Neuronal stem cell (in vitro differentiated cells): ENCODE measurements around the gene CD248.

ENCODE experiments used
- DNase-seq: peaks from one replicate; pipeline ENCODE4 v3.0.0-alpha.2; 2013; ENCODE audit warnings: low spot score
- H2AFZ ChIP-seq: one replicate; pipeline ENCODE4 v1.6.1; 2013; ENCODE audit warnings: mild to moderate bottlenecking, low read length, inconsistent platforms
- H2AK5ac ChIP-seq: 2 replicates; pipeline ENCODE4 v1.6.1; 2013; ENCODE audit warnings: low read depth, mild to moderate bottlenecking, inconsistent platforms, low read length, moderate library complexity, mixed read lengths
- H2BK120ac ChIP-seq: 2 replicates; pipeline ENCODE4 v1.6.1; 2013; ENCODE audit warnings: low read depth, mild to moderate bottlenecking, inconsistent platforms, low read length, moderate library complexity, mixed read lengths
- H2BK12ac ChIP-seq: one replicate; pipeline ENCODE4 v1.6.1; 2013; ENCODE audit warnings: low read length, inconsistent platforms
- H2BK15ac ChIP-seq: 2 replicates; pipeline ENCODE4 v1.6.1; 2013; ENCODE audit warnings: mild to moderate bottlenecking, low read length, inconsistent platforms, mixed read lengths
- H2BK5ac ChIP-seq: one replicate; pipeline ENCODE4 v1.6.1; 2013; ENCODE audit warnings: inconsistent platforms, mild to moderate bottlenecking, low read length, moderate library complexity
- H3K14ac ChIP-seq: one replicate; pipeline ENCODE4 v1.6.1; 2013; ENCODE audit warnings: low read length, inconsistent platforms
- H3K18ac ChIP-seq: 2 replicates; pipeline ENCODE4 v1.6.1; 2013; ENCODE audit warnings: low read length, inconsistent platforms
- H3K23ac ChIP-seq: 2 replicates; pipeline ENCODE4 v1.6.1; 2013; ENCODE audit warnings: low read depth, mild to moderate bottlenecking, mixed read lengths, low read length, inconsistent platforms; ENCODE audit not compliant: poor library complexity
- H3K27ac ChIP-seq: replicated peaks from 3 replicates; pipeline ENCODE4 v1.5.1; 2013; ENCODE audit warnings: low read length, inconsistent platforms
- H3K27me3 ChIP-seq, 3 experiments: 2 replicates each; pipeline ENCODE4 v1.6.1; 2013; ENCODE audit warnings: low read length in 3 of 3, mild to moderate bottlenecking in 2 of 3, inconsistent platforms in 1 of 3, low read depth in 1 of 3, mixed read lengths in 1 of 3, moderate library complexity in 1 of 3; ENCODE audit not compliant: control insufficient read depth in 3 of 3, insufficient read depth in 3 of 3
- H3K36me3 ChIP-seq, 2 donors: replicated peaks in 1 of 2; 2 replicates each; pipeline ENCODE4 v1.6.1; 2013; ENCODE audit warnings: low read length in 2 of 2; ENCODE audit not compliant: control insufficient read depth in 2 of 2, insufficient read depth in 2 of 2
- H3K4ac ChIP-seq: 2 replicates; pipeline ENCODE4 v1.6.1; 2013; ENCODE audit warnings: inconsistent platforms, mild to moderate bottlenecking, low read length, moderate library complexity
- H3K4me1 ChIP-seq, 2 donors: 1 replicate in 1 of 2; 2 replicates in 1 of 2; pipeline ENCODE4 v1.6.1; 2013; ENCODE audit warnings: low read length in 2 of 2, low read depth in 1 of 2; ENCODE audit not compliant: control insufficient read depth in 2 of 2, insufficient read depth in 1 of 2
- H3K4me2 ChIP-seq: one replicate; pipeline ENCODE4 v1.6.1; 2013; ENCODE audit warnings: mild to moderate bottlenecking, low read length, inconsistent platforms; ENCODE audit not compliant: insufficient read depth, poor library complexity, severe bottlenecking
- H3K4me3 ChIP-seq, 2 donors: 2 replicates each; pipeline ENCODE4 v1.5.1; 2013; ENCODE audit warnings: low read length in 2 of 2, mild to moderate bottlenecking in 2 of 2, inconsistent platforms in 1 of 2, moderate library complexity in 1 of 2
- H3K79me1 ChIP-seq: one replicate; pipeline ENCODE4 v1.6.1; 2013; ENCODE audit warnings: low read depth, mild to moderate bottlenecking, inconsistent platforms, low read length, moderate library complexity
- H3K9ac ChIP-seq: one replicate; pipeline ENCODE4 v1.6.1; 2013; ENCODE audit warnings: mild to moderate bottlenecking, low read depth, low read length, inconsistent platforms; ENCODE audit not compliant: poor library complexity
- H3K9me3 ChIP-seq, 2 donors: replicated peaks in 1 of 2; 2 replicates each; pipeline versions ENCODE3 to v1.6.1; 2013; ENCODE audit warnings: low read length in 2 of 2, mild to moderate bottlenecking in 2 of 2, inconsistent platforms in 1 of 2, low read depth in 1 of 2, mixed read lengths in 1 of 2, moderate library complexity in 1 of 2; ENCODE audit not compliant: control insufficient read depth in 2 of 2, insufficient read depth in 1 of 2
- H4K8ac ChIP-seq: one replicate; pipeline ENCODE4 v1.6.1; 2013; ENCODE audit warnings: low read depth, mild to moderate bottlenecking, inconsistent platforms, low read length, moderate library complexity
- H4K91ac ChIP-seq: one replicate; pipeline ENCODE4 v1.6.1; 2013; ENCODE audit warnings: low read length, low read depth, mild to moderate bottlenecking, inconsistent platforms; ENCODE audit not compliant: poor library complexity
- WGBS, 2 donors: extraction: QIAGEN DNeasy Blood & Tissue Kit; methylation state at CpG; one replicate each; pipeline ENCODE4 v1.1.7; 2013; ENCODE audit warnings: missing lambda C conversion rate in 2 of 2, mixed read lengths in 1 of 2; ENCODE audit not compliant: insufficient read length in 2 of 2, insufficient replicate concordance in 1 of 2; ENCODE audit errors: extremely low coverage in 2 of 2; 5-methylcytosine and 5-hydroxymethylcytosine counted together

Gene CD248

GRCh38 chr11:66289548-66290329 is 27.1 kb downstream of the CD248 start:
- Histone ChIP-seq H3K79me1 (peaks cover 8% of the 10 kb centered on the region), H3K14ac (no peak overlapping the region), H2AFZ (peak overlapping the region; percentile 88), H3K9me3 (peaks cover 0 to 5% of the 10 kb centered on the region in 2 donors), H3K9ac (peak overlapping the region; percentile 50), H4K91ac (no peak overlapping the region), H3K4me2 (peak overlapping the region; percentile 95), H4K8ac (no peak overlapping the region), H3K27ac (peak overlapping the region; percentile 78), H3K4me1 (peaks cover 9 to 14% of the 10 kb centered on the region in 2 donors), H3K4ac (no peak overlapping the region), H3K4me3 (peak overlapping the region; percentile 63 to 83), H3K18ac (peak overlapping the region; percentile 93), H3K23ac (peak overlapping the region; percentile 60), H3K27me3 (peaks cover 19 to 46% (median 40%) of the 10 kb centered on the region in 3 experiments), H2BK5ac (peak overlapping the region; percentile 68), H2AK5ac (no peak overlapping the region), H2BK12ac (no peak overlapping the region), H2BK15ac (peak overlapping the region; percentile 86), H2BK120ac (no peak overlapping the region), H3K36me3 (peaks cover 10 to 24% of the 10 kb centered on the region in 2 donors)
- DNase-seq, result peak; percentile 85
- WGBS, 2 donors, result no CpG with 5 or more reads among the region's 36 CpGs

- H2AFZ ChIP-seq, result peak within 1 kb of the TSS; percentile 88
- H2BK120ac ChIP-seq, result peak within 1 kb of the TSS; percentile 35
- peak within 1 kb of the TSS; percentile 99 for H3K18ac ChIP-seq
- peak within 1 kb of the TSS; percentile 86 for H2BK15ac ChIP-seq
- peaks cover 16 to 32% of the 10 kb centered on the region in 2 donors for H3K36me3 ChIP-seq
- peak within 1 kb of the TSS; percentile 95 for H3K4me2 ChIP-seq
- H3K4me1 ChIP-seq, result peaks cover 9 to 14% of the 10 kb centered on the region in 2 donors
- H2BK5ac ChIP-seq, result peak within 1 kb of the TSS; percentile 89
- no peak within 1 kb of the TSS for H2BK12ac ChIP-seq
- peak within 1 kb of the TSS; percentile 87 for H3K14ac ChIP-seq
- DNase-seq, result peak; percentile 98
- peak within 1 kb of the TSS; percentile 78 for H3K27ac ChIP-seq
- peaks cover 19 to 39% (median 38%) of the 10 kb centered on the region in 3 experiments for H3K27me3 ChIP-seq
- peak within 1 kb of the TSS; percentile 71 for H3K4ac ChIP-seq
- no peak within 1 kb of the TSS for H4K91ac ChIP-seq
- peak within 1 kb of the TSS; percentile 95 for H2AK5ac ChIP-seq
- WGBS, 2 donors, result no CpG with 5 or more reads among the region's 87 CpGs
- H3K4me3 ChIP-seq, result peak within 1 kb of the TSS; percentile 63 to 91
- peak within 1 kb of the TSS; percentile 95 for H3K23ac ChIP-seq
- H3K9ac ChIP-seq, result peak within 1 kb of the TSS; percentile 96
- peaks cover 0 to 5% of the 10 kb centered on the region in 2 donors for H3K9me3 ChIP-seq
- H3K79me1 ChIP-seq, result peaks cover 8% of the 10 kb centered on the region
- no peak within 1 kb of the TSS for H4K8ac ChIP-seq
These were observed 27.9 kb downstream of the CD248 start, which contains the start of gene YIF1A for GRCh38 chr11:66288671-66289547. Gene YIF1A, minus strand, starts transcription at chr11:66289143. Its CDS starts 158 bp downstream, at chr11:66288985.

GRCh38 chr11:66287889-66288670 is 28.8 kb downstream of the CD248 start:
- peak overlapping the region; percentile 35 for H2BK120ac ChIP-seq
- peak overlapping the region; percentile 87 for H2AFZ ChIP-seq
- peak overlapping the region; percentile 95 for H3K23ac ChIP-seq
- H3K9me3 ChIP-seq, result peaks cover 0 to 5% of the 10 kb centered on the region in 2 donors
- no peak overlapping the region for H4K91ac ChIP-seq
- H2BK5ac ChIP-seq, result peak overlapping the region; percentile 89
- peaks cover 19 to 39% of the 10 kb centered on the region in 2 donors for H3K36me3 ChIP-seq
- WGBS, 2 donors, result no CpG with 5 or more reads among the region's 20 CpGs
- peak overlapping the region; percentile 75 for H3K14ac ChIP-seq
- no peak overlapping the region for H2BK15ac ChIP-seq
- peak overlapping the region; percentile 96 for H3K9ac ChIP-seq
- H3K4ac ChIP-seq, result peak overlapping the region; percentile 30
- peak overlapping the region; percentile 63 to 91 for H3K4me3 ChIP-seq
- DNase-seq, result no peak
- no peak overlapping the region for H4K8ac ChIP-seq
- H3K27me3 ChIP-seq, result peaks cover 18 to 30% (median 30%) of the 10 kb centered on the region in 3 experiments
- no peak overlapping the region for H3K27ac ChIP-seq
- peak overlapping the region; percentile 90 for H3K4me2 ChIP-seq
- H3K79me1 ChIP-seq, result peaks cover 8% of the 10 kb centered on the region
- peak overlapping the region; percentile 95 for H2AK5ac ChIP-seq
- no peak overlapping the region for H2BK12ac ChIP-seq
- H3K18ac ChIP-seq, result peak overlapping the region; percentile 36
- H3K4me1 ChIP-seq, result peaks cover 12 to 16% of the 10 kb centered on the region in 2 donors
